Effector CD8-positive, alpha-beta T cell (primary cell): ENCODE data around the gene C2orf49.

Source experiments
- DNase-seq: peaks from one replicate; lab custom pipeline; 2025; lab: John Stamatoyannopoulos, UW

The C2orf49 gene

DNA sequence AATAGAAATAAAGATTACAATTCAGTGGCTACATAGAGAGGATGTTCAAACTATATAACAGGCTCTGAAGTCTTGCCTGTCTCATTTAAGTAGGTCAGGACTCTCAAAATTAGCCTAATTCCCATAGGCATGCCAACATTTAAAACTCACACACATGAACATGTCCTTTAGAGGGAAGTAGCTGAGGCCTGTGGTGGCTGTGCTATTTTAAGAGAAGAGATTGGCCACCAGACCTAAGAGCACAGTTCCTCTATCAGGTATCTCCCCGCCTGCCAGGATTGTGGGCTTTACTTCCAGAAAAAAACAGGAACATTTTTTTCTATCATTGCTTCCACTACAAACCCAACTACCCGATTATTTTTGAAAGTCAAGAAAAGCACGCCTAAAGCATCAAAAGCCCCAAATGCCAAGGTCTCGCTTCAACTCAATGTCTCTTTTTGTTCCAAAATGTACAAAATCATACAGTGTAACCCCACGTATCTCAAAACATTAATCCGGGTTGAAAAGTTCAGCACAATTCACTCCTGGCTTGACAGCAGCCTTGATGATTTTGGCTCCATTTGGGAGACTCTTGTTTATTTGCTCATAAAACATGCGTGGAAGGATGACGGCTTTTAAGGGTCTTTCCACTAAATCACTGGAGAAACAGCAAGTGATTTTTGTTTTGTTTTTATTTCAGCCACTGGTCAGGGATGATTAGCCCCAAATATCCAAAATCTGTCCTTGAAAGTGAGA is 46.3 kb downstream of the C2orf49 start:
- no peak for DNase-seq

DNA sequence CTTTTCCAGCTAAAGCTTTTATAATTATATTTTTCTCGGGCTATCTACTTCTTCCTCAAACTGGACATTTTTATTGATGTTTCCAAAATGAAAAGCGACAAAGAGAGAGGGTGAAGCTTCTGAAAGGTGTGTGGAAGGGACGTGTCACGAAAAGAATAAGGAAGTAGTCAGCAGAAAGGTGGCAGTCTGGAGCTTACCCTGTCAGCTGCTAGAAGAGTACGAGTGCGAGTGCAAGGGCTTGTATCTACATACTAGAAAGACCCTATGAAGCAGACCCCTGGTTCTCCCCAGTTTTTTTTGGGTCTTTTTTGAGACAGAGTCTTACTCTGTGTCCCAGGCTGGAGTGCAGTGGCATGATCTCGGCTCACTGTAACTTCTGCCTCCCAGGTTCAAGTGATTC is 46.9 kb downstream of the C2orf49 start:
- no peak for DNase-seq

- DNase-seq = no peak
These were observed 47.5 kb downstream of the C2orf49 start for GRCh38 chr2:105384861-105385260.

DNA sequence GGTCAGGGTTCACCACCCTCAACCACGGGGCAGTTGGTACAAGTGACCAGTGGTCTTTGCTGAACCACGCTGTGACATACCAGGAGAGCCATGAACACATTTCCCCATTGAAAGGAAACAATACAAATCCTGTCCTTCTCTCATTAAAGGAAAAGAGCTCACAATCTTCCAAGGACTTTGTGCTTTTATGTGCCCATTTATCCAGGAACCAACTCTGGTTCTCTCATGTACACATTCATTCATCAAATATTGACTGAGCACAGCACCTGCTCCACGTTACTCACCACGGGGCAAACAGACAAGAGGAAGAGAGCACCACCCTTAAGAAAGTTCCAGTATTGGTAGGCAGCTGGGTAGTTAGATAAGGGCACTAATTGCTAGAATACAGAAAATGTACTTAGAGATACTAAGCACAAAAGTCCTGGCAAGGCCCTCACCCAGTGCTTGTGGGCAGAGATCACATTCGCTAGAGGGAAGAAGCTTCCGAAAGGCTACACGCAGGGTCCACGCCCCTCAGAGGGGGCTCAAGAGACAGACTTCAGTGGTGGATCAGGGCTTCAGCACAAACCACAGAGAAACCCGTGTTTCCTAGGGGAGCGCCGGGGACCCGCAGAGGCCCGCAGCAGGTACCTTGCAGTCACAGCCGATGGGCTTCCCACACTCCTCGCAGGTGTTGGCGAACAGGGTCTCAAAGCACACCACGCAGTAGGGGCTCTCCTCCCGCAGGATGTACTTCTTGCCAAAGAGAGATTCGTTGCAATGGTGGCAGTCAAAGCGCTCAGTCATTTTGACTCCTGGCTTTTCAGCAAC is 48.6 kb downstream of the C2orf49 start:
- DNase-seq = no peak

GRCh38 chr2:105387225-105387624 is 49.9 kb downstream of the C2orf49 start:
- DNase-seq = no peak

GRCh38 chr2:105388971-105389381 is 51.6 kb downstream of the C2orf49 start:
- DNase-seq = no peak

DNA sequence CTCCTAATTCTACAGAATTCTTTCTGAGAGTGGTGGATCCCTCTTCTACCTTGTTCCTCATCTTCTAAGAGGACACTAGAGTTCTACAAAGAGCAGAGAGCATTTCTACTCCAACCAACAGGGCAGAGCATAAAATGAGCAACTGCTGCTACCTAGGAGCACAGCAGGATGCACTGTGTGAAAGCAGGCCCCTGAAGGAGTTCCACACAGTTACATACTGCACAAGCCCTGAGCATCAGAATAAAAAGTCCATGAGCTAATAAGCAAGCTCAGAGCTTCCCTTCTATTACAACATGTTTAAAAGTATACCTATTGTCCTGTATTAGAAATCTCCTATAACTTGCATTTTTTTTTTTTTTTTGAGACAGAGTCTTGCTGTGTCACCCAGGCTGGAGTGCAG is 53.1 kb downstream of the C2orf49 start:
- no peak for DNase-seq

- no peak for DNase-seq
These were observed 53.8 kb downstream of the C2orf49 start for GRCh38 chr2:105391058-105391627.

- DNase-seq = no peak
These were observed 54.7 kb downstream of the C2orf49 start for GRCh38 chr2:105391763-105392662.

- DNase-seq = no peak
These were observed 56.2 kb downstream of the C2orf49 start for GRCh38 chr2:105393373-105394055.

DNA sequence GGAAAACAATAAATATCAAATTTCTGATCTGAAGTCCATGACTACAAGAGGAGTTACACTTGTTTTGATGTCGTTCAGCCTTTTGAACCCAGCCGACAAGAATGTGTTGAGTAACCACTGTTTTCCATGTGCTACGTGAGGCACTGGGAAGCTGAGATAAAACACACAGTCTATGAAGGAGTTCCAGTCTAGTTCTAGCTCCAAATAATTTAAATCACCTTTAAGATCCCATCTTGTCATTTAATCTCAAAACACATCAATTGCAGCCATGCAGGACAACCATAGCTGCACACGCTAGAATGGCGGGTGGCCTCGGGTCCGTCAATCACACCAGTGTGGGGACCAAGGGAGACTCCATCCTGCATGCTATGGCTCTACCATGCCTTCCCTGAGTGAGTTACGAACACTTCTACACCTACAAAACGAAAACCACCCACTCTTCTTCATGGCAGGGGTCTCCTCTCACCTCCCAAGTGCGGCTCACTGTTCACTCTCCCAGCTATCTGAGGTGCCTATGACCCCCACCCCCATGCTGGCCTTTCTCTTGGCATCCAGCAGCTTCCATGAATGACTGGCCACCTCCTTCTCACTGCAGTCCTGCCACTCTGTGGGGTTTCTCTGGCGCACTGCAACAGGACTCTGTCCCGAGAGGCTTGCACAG is 57.7 kb downstream of the C2orf49 start:
- DNase-seq = no peak

- no peak for DNase-seq
These were observed 58.4 kb downstream of the C2orf49 start for GRCh38 chr2:105395691-105396090.

- no peak for DNase-seq
These were observed 59.1 kb downstream of the C2orf49 start for GRCh38 chr2:105396254-105397024.

DNA sequence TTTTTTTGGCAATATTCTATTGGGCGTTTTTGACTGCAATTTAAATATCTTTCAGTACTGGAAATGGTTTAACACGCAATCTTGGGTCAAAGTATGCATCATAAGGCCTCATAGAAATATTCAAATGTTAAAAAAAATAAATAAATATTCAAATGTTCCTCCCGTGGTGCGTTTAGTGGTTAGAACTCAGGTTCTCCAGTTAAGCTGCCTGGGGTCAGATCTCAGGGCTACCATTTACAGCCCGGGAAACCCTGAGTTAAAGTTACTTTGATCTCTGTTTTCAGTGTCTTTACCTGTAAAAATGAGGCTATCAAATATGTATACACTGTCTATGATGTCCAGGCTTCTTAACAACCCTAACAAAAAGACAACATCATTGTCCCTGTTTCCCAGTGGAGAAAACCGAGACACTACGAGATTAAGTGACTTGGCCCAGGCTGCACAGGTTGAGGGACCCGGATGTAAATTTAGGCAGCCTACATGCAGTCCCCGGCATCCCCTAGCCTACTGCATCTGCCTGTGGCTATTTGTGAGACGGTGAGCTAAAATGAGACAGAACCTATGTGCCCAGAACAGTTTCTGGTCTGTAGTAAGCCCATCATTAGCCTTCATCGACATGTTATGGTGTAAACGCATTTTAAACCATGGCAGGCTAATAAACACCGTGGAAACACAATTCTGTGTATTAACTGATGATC is 59.8 kb downstream of the C2orf49 start:
- DNase-seq = no peak

- no peak for DNase-seq
These were observed 60.6 kb downstream of the C2orf49 start for GRCh38 chr2:105397953-105398335.

DNA sequence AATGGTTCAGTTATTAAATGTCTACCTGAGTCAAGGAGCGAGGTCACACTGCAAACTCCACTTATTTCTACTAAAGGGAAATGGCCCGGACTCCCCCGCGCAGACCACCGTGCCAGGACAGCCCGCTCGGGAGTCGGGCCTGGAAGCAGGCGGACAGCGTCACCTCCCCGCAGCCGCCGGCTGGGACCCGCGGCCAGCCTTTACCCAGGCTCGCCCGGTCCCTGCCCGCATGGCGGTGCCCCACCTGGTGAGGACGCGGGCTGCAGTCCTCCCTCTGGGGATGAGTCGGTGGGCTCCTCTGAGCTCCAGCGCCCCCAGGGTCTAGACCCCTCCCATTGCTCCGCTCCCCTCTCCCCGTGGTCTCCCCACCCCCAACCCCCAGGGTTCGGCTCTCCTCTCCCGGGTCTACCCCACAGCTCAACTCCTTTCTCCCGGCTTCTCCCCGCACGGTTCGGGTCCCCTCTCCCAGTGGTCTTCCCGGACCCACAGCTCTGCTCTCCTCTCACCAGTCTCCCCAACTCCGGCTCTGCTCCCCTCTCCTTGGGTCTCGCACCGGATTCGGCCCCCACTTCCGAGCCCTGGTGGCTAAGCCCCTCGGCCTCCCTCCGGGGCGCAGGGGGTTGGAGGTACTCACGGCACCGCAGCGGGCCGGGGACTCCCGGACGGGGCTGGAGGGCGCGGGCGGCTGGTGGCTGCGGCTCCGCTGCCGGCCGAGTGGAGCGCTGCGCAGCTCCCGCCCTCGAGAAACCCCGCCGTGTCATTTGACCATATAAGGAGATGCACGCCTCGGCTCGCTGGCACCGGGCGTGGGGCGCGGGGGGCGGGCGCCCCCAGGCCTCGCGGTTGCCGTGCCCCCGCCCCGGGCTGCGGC is 61.2 kb downstream of the C2orf49 start, which contains the start of gene FHL2:
FHL2 (minus strand) TSS at position 716 of the 871 bp plus-strand sequence. CDS start 12,535 bp downstream, outside the sequence.
- DNase-seq = peak; percentile 57
